ENCODE data around the gene RBM44. TPM values are rescaled to one million over a fixed set of nuclear protein-coding genes. Genes with fewer than 3 reads are reported as not detected.
"Not testable (repeated sequence)": the region's sequence is repeated elsewhere in the genome, so short reads cannot be mapped to it uniquely, and the experiment has no call there.

The RBM44 gene
- polyA plus RNA-seq, 1 donor from 2014 or later = 2.5 TPM

DNA sequence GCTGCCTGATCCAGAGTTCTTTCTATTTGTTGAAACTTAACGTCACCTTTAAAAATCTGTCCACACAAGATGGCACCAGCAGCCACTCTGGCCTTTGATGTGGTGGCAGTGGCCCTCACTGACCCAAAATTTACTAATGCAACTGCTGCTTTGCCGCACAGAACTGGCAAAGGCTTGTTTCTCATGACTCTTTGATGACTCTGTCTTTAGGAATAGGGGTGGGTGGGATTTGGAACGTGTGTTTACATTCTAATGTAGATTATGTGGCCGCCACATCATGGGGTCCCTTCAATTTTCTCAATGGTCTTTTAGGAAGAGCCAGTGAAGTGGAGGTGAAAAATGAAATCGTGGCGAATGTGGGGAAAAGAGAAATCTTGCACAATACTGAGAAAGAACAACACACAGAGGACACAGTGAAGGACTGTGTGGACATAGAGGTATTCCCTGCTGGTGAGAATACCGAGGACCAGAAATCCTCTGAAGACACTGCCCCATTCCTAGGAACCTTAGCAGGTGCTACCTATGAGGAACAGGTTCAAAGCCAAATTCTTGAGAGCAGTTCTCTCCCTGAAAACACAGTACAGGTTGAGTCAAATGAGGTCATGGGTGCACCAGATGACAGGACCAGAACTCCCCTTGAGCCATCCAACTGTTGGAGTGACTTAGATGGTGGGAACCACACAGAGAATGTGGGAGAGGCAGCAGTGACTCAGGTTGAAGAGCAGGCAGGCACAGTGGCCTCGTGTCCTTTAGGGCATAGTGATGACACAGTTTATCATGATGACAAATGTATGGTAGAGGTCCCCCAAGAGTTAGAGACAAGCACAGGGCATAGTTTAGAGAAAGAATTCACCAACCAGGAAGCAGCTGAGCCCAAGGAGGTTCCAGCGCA is 36.0 kb upstream of the RBM44 start:
- not testable (repeated sequence) for H4K20me1 ChIP-seq (ENCODE audit: insufficient read depth); H3K79me2 ChIP-seq (replicated peaks; ENCODE audit: insufficient read depth, low read length); H3K9ac ChIP-seq (ENCODE audit: low read length); H3K27ac ChIP-seq (ENCODE audit: low read length); H3K36me3 ChIP-seq (ENCODE audit: insufficient read depth, low read length); H3F3A ChIP-seq (ENCODE audit: insufficient read depth, low read length, poor library complexity, severe bottlenecking); H3K9me2 ChIP-seq (ENCODE audit: insufficient read depth, low read length); H3K4me3 ChIP-seq (ENCODE audit: low read length); H3K4me2 ChIP-seq (ENCODE audit: low read length); H2AFZ ChIP-seq (ENCODE audit: low read depth, low read length); H3K27me3 ChIP-seq (ENCODE audit: insufficient read depth, low read depth, low read length); H3K9me3 ChIP-seq (ENCODE audit: low read length)

DNA sequence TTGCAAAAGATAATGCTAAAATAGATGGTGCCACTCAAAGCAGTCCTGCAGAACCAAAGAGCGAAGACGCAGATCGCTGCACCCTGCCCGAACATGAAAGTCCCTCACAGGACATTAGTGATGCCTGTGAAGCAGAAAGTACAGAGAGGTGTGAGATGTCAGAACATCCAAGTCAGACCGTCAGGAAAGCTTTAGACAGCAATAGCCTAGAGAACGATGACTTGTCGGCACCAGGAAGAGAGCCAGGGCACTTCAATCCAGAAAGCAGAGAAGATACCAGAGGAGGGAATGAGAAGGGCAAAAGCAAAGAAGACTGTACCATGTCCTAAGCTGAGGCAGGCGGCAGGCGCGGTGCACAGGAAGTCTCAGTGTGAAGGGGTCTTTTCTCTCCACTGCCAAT is 34.8 kb upstream of the RBM44 start:
- no peaks in the 10 kb centered on the region for H3K9me2 ChIP-seq (ENCODE audit: insufficient read depth, low read length)
- H4K20me1 ChIP-seq (ENCODE audit: insufficient read depth) = no peaks in the 10 kb centered on the region
- no peak overlapping the region for H3K9ac ChIP-seq (ENCODE audit: low read length)
- H3F3A ChIP-seq (ENCODE audit: insufficient read depth, low read length, poor library complexity, severe bottlenecking) = no peaks in the 10 kb centered on the region
- H3K27me3 ChIP-seq (ENCODE audit: insufficient read depth, low read depth, low read length) = no peaks in the 10 kb centered on the region
- no peak overlapping the region for H2AFZ ChIP-seq (ENCODE audit: low read depth, low read length)
- H3K79me2 ChIP-seq (replicated peaks; ENCODE audit: insufficient read depth, low read length) = no peaks in the 10 kb centered on the region
- H3K9me3 ChIP-seq (ENCODE audit: low read length) = no peaks in the 10 kb centered on the region
- H3K27ac ChIP-seq (ENCODE audit: low read length) = no peak overlapping the region
- no peak overlapping the region for H3K4me3 ChIP-seq (ENCODE audit: low read length)
- TF ChIP-seq POLR2AphosphoS5 (IDR thresholded peaks at IDR 0.05) (no peak), CTCF (IDR thresholded peaks at IDR 0.05; ENCODE audit: poor library complexity, severe bottlenecking) (no peak), MXI1 (conservative IDR thresholded peaks at IDR 0.05; ENCODE audit: poor library complexity, severe bottlenecking) (no peak), SMC3 (conservative IDR thresholded peaks at IDR 0.05; ENCODE audit: poor library complexity) (no peak), RAD21 (conservative IDR thresholded peaks at IDR 0.05) (no peak), EZH2 (IDR thresholded peaks at IDR 0.05; ENCODE audit: borderline replicate concordance, insufficient read depth, low read length, poor library complexity, severe bottlenecking) (no peak), EP300 (conservative IDR thresholded peaks at IDR 0.05; ENCODE audit: poor library complexity, severe bottlenecking) (no peak), REST (IDR thresholded peaks at IDR 0.05; ENCODE audit: borderline replicate concordance) (no peak), TAF1 (IDR thresholded peaks at IDR 0.05; ENCODE audit: low read depth) (no peak)
- no peak overlapping the region for H3K4me2 ChIP-seq (ENCODE audit: low read length)
- H3K36me3 ChIP-seq (ENCODE audit: insufficient read depth, low read length) = peaks cover 6% of the 10 kb centered on the region

DNA sequence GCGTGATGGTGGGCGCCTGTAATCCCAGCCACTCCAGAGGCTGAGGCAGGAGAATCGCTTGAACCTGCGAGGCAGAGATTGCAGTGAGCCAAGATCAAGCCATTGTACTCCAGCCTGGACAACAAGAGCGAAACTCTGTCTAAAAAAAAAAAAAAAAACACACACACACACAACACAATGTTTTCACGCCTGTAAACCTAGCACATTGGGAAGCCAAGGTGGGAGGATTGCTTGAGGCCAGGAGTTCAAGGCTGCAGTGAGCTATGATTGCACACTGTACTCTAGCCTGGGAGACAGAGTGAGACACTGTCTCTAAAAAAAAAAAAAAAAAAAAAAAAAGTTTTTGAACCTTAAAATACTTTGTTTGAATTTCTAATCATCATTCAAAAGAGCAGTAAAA is 33.5 kb upstream of the RBM44 start:
- not testable (repeated sequence) for H3K27ac ChIP-seq (ENCODE audit: low read length); H3K9me2 ChIP-seq (ENCODE audit: insufficient read depth, low read length); H2AFZ ChIP-seq (ENCODE audit: low read depth, low read length); H3F3A ChIP-seq (ENCODE audit: insufficient read depth, low read length, poor library complexity, severe bottlenecking); H3K9me3 ChIP-seq (ENCODE audit: low read length); H3K36me3 ChIP-seq (ENCODE audit: insufficient read depth, low read length); H3K9ac ChIP-seq (ENCODE audit: low read length); H3K4me2 ChIP-seq (ENCODE audit: low read length); H4K20me1 ChIP-seq (ENCODE audit: insufficient read depth); H3K27me3 ChIP-seq (ENCODE audit: insufficient read depth, low read depth, low read length); H3K4me3 ChIP-seq (ENCODE audit: low read length); H3K79me2 ChIP-seq (replicated peaks; ENCODE audit: insufficient read depth, low read length)

Measured in neural cell (in vitro differentiated cells).